ENCODE results near the gene MKKS.
"Not testable (repeated sequence)": the region's sequence is repeated elsewhere in the genome, so short reads cannot be mapped to it uniquely, and the experiment has no call there.

MKKS gene

GRCh38 chr20:10411673-10412072, 22.3 kb downstream of the MKKS start:
- no peak for DNase-seq

- DNase-seq: no peak
These were observed 25.8 kb downstream of the MKKS start for GRCh38 chr20:10408108-10408813.

- no peak for DNase-seq
These were observed 29.0 kb downstream of the MKKS start for GRCh38 chr20:10404959-10405530.

- no peak for DNase-seq
These were observed 29.9 kb downstream of the MKKS start for GRCh38 chr20:10404023-10404628.

GRCh38 chr20:10402938-10403608, 30.9 kb downstream of the MKKS start:
- no peak for DNase-seq

- DNase-seq: no peak
These were observed 35.1 kb downstream of the MKKS start for GRCh38 chr20:10398834-10399369.

GRCh38 chr20:10394752-10395151, 39.3 kb downstream of the MKKS start:
- DNase-seq: not testable (repeated sequence)

GRCh38 chr20:10390709-10391108, 43.3 kb downstream of the MKKS start:
- no peak for DNase-seq

- no peak for DNase-seq
These were observed 45.4 kb downstream of the MKKS start for GRCh38 chr20:10388597-10388996.

- no peak for DNase-seq
These were observed 46.3 kb downstream of the MKKS start for GRCh38 chr20:10387686-10388085.

GRCh38 chr20:10385850-10386544, 48.0 kb downstream of the MKKS start:
- no peak for DNase-seq

- no peak for DNase-seq
These were observed 52.5 kb downstream of the MKKS start for GRCh38 chr20:10381477-10381876.

- DNase-seq: no peak
These were observed 54.3 kb downstream of the MKKS start for GRCh38 chr20:10379761-10380160.

- DNase-seq: no peak
These were observed 57.5 kb downstream of the MKKS start for GRCh38 chr20:10376270-10377075.

- no peak for DNase-seq
These were observed 58.8 kb downstream of the MKKS start for GRCh38 chr20:10375191-10375590.

GRCh38 chr20:10374036-10374435, 60.0 kb downstream of the MKKS start:
- DNase-seq: no peak

GRCh38 chr20:10371467-10371866, 62.6 kb downstream of the MKKS start:
- DNase-seq: no peak

GRCh38 chr20:10370091-10370887, 63.7 kb downstream of the MKKS start:
- DNase-seq: no peak

GRCh38 chr20:10369723-10370090, 64.3 kb downstream of the MKKS start:
- DNase-seq: no peak

- no peak for DNase-seq
These were observed 65.3 kb downstream of the MKKS start for GRCh38 chr20:10368702-10369041.

GRCh38 chr20:10367943-10368701, 65.9 kb downstream of the MKKS start:
- DNase-seq: no peak

Data from activated CD8-positive, alpha-beta memory T cell treated with anti-CD3 and anti-CD28 coated beads, Interleukin-2, amount 50 U/mL, for 48 hours (primary cell).